Coronary artery (tissue), 2 donors: ENCODE data around the gene ANKS1B.

Experiments used
- DNase-seq: peaks from one replicate; pipeline ENCODE4 v3.0.0-alpha.2; 2017; ENCODE audit warnings: low spot score
- H3K27ac ChIP-seq, 2 donors: fragments of 200-600 bp; sonication (generic); one replicate each; pipeline ENCODE4 v1.5.1; 2016 to 2019
- H3K4me3 ChIP-seq: fragments of 200-600 bp; sonication (generic); 2 replicates; pipeline ENCODE4 v1.5.1; 2016; ENCODE audit warnings: mild to moderate bottlenecking, moderate library complexity
- CTCF ChIP-seq: fragments of 200-600 bp; sonication (generic); IDR thresholded peaks from one replicate; pipeline ENCODE4 v1.5.1; 2019; ENCODE audit warnings: antibody characterized with exemption

The ANKS1B gene

GRCh38 chr12:99704458-99704857, 280.3 kb downstream of the ANKS1B start:
- no peak overlapping the region for H3K27ac ChIP-seq
- DNase-seq: no peak
- TF ChIP-seq CTCF: no peak
- no peak overlapping the region for H3K4me3 ChIP-seq

GRCh38 chr12:99704036-99704435, 280.7 kb downstream of the ANKS1B start:
- Histone ChIP-seq H3K27ac (no peak overlapping the region), H3K4me3 (no peak overlapping the region)
- DNase-seq: no peak
- TF ChIP-seq CTCF: no peak

- Histone ChIP-seq H3K27ac (no peak overlapping the region), H3K4me3 (no peak overlapping the region)
- no peak for DNase-seq
- TF ChIP-seq CTCF: no peak
Measured at GRCh38 chr12:99700032-99700431, 284.7 kb downstream of the ANKS1B start.

GRCh38 chr12:99695050-99695449, 289.7 kb downstream of the ANKS1B start:
- DNase-seq: no peak
- TF ChIP-seq CTCF: no peak

GRCh38 chr12:99686142-99686541, 298.6 kb downstream of the ANKS1B start:
- Histone ChIP-seq H3K27ac (no peak overlapping the region), H3K4me3 (no peak overlapping the region)
- TF ChIP-seq CTCF: no peak
- DNase-seq: no peak

More at GRCh38 chr12:99695050-99695449, 289.7 kb downstream of the ANKS1B start:
- H3K4me3 ChIP-seq: no peak overlapping the region
- H3K27ac ChIP-seq: no peak overlapping the region

- no peak for DNase-seq
- H3K27ac ChIP-seq: no peak overlapping the region
- TF ChIP-seq CTCF: no peak
- no peak overlapping the region for H3K4me3 ChIP-seq
Measured at GRCh38 chr12:99680276-99680675, 304.5 kb downstream of the ANKS1B start.

GRCh38 chr12:99670635-99671034, 314.1 kb downstream of the ANKS1B start:
- H3K27ac ChIP-seq: no peak overlapping the region
- no peak for TF ChIP-seq CTCF
- no peak for DNase-seq
- H3K4me3 ChIP-seq: no peak overlapping the region
